Duodenal mucosa (tissue), 2 donors: Measurements from ENCODE around the gene PRRC2A.

ENCODE experiments used
- H3K27ac ChIP-seq: one replicate; pipeline ENCODE4 v1.7.0; 2013; ENCODE audit warnings: low read depth, low read length
- H3K27me3 ChIP-seq, 2 donors: one replicate each; pipeline ENCODE4 v1.7.0; 2013; ENCODE audit warnings: low read length in 2 of 2, control low read depth in 1 of 2; ENCODE audit not compliant: insufficient read depth in 2 of 2, control insufficient read depth in 1 of 2
- H3K36me3 ChIP-seq, 2 donors: one replicate each; pipeline ENCODE4 v1.7.0; 2013; ENCODE audit warnings: low read length in 2 of 2, control low read depth in 1 of 2; ENCODE audit not compliant: insufficient read depth in 2 of 2, control insufficient read depth in 1 of 2
- H3K4me1 ChIP-seq, 2 donors: one replicate each; pipeline ENCODE4 v1.7.0; 2013; ENCODE audit warnings: low read length in 2 of 2, control low read depth in 1 of 2; ENCODE audit not compliant: insufficient read depth in 2 of 2, control insufficient read depth in 1 of 2
- H3K4me3 ChIP-seq, 2 donors: one replicate each; pipeline ENCODE4 v1.7.0; 2013; ENCODE audit warnings: low read length in 2 of 2, low read depth in 1 of 2
- H3K9ac ChIP-seq, 2 donors: one replicate each; pipeline ENCODE4 v1.7.0; 2013; ENCODE audit warnings: low read length in 2 of 2, low read depth in 1 of 2
- H3K9me3 ChIP-seq, 2 donors: one replicate each; pipeline ENCODE4 v1.7.0; 2013; ENCODE audit warnings: low read length in 2 of 2, control low read depth in 1 of 2; ENCODE audit not compliant: control insufficient read depth in 1 of 2

PRRC2A gene

DNA sequence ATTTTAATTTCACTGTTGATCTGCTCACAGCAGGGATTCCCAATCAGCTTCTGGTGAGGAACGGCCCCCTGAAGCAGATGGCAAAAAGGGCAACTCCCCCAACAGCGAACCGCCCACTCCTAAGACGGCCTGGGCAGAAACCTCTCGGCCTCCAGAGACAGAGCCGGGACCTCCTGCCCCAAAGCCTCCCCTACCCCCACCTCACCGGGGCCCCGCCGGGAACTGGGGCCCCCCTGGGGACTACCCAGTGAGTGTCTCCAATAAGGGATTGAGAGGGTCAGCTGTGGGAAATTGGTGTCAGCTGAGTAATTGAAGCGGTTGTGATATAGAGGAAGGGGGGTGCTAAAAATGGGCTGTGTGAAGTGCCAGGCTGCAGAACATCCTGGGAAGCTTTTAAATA lies 6.4 kb downstream of the PRRC2A start:
- Histone ChIP-seq H3K27ac (no peak overlapping the region), H3K36me3 (peaks cover 62 to 92% of the 10 kb centered on the region in 2 donors)

DNA sequence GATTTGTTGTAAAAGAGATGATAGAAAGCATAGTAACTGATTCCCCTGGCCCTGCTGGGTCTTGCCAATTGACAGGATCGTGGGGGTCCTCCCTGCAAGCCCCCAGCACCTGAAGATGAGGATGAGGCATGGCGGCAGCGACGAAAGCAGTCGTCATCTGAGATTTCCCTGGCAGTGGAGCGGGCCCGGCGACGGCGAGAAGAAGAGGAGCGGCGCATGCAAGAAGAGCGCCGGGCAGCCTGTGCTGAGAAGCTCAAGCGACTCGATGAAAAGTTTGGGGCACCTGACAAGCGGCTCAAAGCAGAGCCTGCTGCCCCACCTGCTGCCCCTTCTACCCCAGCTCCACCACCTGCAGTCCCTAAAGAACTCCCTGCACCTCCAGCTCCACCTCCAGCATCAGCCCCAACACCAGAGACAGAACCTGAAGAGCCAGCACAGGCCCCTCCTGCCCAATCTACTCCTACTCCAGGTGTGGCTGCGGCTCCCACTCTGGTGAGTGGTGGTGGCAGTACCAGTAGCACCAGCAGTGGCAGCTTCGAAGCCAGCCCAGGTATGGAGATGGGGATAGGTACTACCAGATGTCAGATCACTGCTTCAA lies 7.3 kb downstream of the PRRC2A start:
- Histone ChIP-seq H3K4me1 (peaks cover 3 to 4% of the 10 kb centered on the region in 2 donors), H3K9me3 (no peaks in the 10 kb centered on the region), H3K4me3 (no peak overlapping the region), H3K27ac (no peak overlapping the region), H3K27me3 (no peaks in the 10 kb centered on the region), H3K36me3 (peaks cover 62 to 95% of the 10 kb centered on the region in 2 donors), H3K9ac (no peak overlapping the region)

More for the DNA sequence above, 6.4 kb downstream of the PRRC2A start:
- no peak overlapping the region for H3K9ac ChIP-seq
- H3K27me3 ChIP-seq: no peaks in the 10 kb centered on the region
- peaks cover 11 to 13% of the 10 kb centered on the region in 2 donors for H3K4me1 ChIP-seq
- H3K9me3 ChIP-seq: no peaks in the 10 kb centered on the region
- H3K4me3 ChIP-seq: no peak overlapping the region

DNA sequence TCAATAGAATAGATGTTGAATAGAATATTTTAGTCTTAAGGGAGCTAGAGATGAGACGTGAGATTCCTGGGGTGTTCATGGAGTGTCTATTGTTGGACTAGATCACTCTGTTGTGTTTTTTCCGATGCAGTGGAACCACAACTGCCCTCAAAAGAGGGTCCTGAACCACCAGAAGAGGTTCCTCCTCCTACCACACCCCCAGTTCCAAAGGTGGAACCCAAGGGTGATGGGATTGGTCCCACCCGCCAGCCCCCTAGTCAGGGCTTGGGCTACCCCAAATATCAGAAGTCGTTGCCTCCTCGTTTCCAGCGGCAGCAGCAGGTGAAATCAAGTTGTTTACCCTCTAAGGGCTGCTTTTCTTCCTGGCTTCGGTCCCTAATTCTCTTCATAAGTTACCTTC lies 8.5 kb downstream of the PRRC2A start:
- Histone ChIP-seq H3K27ac (no peak overlapping the region), H3K4me1 (peaks cover 0 to 3% of the 10 kb centered on the region in 2 donors), H3K4me3 (no peak overlapping the region), H3K27me3 (no peaks in the 10 kb centered on the region), H3K9ac (no peak overlapping the region), H3K36me3 (peaks cover 63 to 93% of the 10 kb centered on the region in 2 donors), H3K9me3 (no peaks in the 10 kb centered on the region)

GRCh38 chr6:31630177-31630934 lies 9.8 kb downstream of the PRRC2A start:
- H3K9me3 ChIP-seq: no peaks in the 10 kb centered on the region
- no peaks in the 10 kb centered on the region for H3K27me3 ChIP-seq
- H3K4me1 ChIP-seq: no peaks in the 10 kb centered on the region
- H3K36me3 ChIP-seq: peaks cover 65 to 93% of the 10 kb centered on the region in 2 donors
- H3K27ac ChIP-seq: no peak overlapping the region
- no peak overlapping the region for H3K9ac ChIP-seq
- H3K4me3 ChIP-seq: no peak overlapping the region

GRCh38 chr6:31631209-31631608 lies 10.7 kb downstream of the PRRC2A start:
- H3K27ac ChIP-seq: no peak overlapping the region
- peaks cover 65 to 93% of the 10 kb centered on the region in 2 donors for H3K36me3 ChIP-seq
- no peaks in the 10 kb centered on the region for H3K9me3 ChIP-seq
- H3K9ac ChIP-seq: no peak overlapping the region
- no peak overlapping the region for H3K4me3 ChIP-seq
- H3K27me3 ChIP-seq: no peaks in the 10 kb centered on the region
- no peaks in the 10 kb centered on the region for H3K4me1 ChIP-seq

DNA sequence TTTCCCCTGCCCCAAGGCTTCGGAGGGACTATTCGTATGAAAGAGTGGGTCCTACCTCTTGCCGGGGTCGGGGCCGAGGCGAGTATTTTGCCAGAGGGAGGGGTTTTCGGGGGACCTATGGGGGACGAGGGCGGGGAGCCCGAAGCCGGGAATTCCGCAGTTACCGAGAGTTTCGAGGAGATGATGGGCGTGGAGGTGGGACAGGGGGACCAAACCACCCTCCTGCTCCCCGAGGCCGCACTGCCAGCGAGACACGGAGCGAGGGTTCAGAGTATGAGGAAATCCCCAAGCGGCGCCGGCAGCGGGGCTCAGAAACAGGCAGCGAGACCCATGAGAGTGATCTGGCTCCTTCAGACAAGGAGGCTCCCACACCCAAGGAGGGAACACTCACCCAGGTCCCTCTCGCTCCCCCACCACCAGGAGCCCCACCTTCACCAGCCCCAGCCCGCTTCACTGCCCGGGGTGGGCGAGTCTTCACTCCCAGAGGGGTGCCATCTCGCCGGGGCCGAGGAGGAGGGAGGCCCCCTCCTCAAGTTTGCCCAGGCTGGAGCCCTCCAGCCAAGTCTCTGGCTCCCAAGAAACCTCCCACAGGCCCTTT lies 11.3 kb downstream of the PRRC2A start:
- H3K4me3 ChIP-seq: no peak overlapping the region
- no peak overlapping the region for H3K27ac ChIP-seq
- no peak overlapping the region for H3K9ac ChIP-seq
- H3K9me3 ChIP-seq: no peaks in the 10 kb centered on the region
- H3K27me3 ChIP-seq: no peaks in the 10 kb centered on the region
- H3K36me3 ChIP-seq: peaks cover 66 to 93% of the 10 kb centered on the region in 2 donors
- no peaks in the 10 kb centered on the region for H3K4me1 ChIP-seq

- no peaks in the 10 kb centered on the region for H3K27me3 ChIP-seq
- no peak overlapping the region for H3K27ac ChIP-seq
- H3K36me3 ChIP-seq: peaks cover 70 to 93% of the 10 kb centered on the region in 2 donors
- no peak overlapping the region for H3K4me3 ChIP-seq
- no peaks in the 10 kb centered on the region for H3K9me3 ChIP-seq
- H3K9ac ChIP-seq: no peak overlapping the region
- no peaks in the 10 kb centered on the region for H3K4me1 ChIP-seq
Observed at GRCh38 chr6:31632279-31632946, 11.9 kb downstream of the PRRC2A start.

DNA sequence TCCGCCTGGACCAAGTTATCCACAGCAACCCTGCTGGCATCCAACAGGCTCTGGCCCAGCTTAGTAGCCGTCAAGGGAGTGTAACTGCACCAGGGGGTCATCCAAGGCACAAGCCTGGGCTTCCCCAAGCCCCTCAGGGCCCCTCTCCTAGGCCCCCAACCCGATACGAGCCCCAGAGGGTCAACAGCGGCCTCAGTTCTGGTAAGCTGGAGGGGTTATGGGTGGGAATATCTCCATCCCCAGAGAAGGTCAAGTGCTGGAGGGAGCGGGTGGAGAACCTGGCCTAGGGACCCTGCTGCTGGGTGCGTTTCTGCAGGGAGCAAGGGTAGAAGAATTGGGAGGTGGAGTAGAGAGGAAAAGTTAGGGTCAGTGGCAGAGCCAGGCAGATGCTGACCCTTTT lies 12.9 kb downstream of the PRRC2A start:
- no peaks in the 10 kb centered on the region for H3K27me3 ChIP-seq
- no peaks in the 10 kb centered on the region for H3K9me3 ChIP-seq
- H3K9ac ChIP-seq: no peak overlapping the region
- H3K36me3 ChIP-seq: peaks cover 63 to 90% of the 10 kb centered on the region in 2 donors
- no peak overlapping the region for H3K4me3 ChIP-seq
- H3K27ac ChIP-seq: no peak overlapping the region
- H3K4me1 ChIP-seq: no peaks in the 10 kb centered on the region

DNA sequence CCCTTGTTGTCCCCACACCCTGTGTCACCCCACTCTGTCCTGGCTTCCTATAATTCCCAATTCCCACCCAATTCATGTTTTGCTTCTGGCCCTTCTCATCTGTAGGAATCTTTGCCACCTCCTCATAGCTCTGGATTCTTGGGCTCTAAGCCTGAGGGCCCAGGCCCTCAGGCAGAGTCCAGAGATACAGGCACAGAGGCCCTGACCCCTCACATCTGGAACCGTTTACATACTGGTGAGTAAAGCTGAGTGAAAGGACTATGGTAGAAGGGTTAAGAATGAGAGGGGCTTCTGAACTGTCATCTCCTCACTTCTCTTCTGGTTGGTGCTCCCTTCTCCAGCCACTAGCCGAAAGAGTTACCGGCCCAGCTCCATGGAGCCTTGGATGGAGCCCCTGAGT lies 13.6 kb downstream of the PRRC2A start:
- Histone ChIP-seq H3K4me1 (no peaks in the 10 kb centered on the region), H3K27me3 (no peaks in the 10 kb centered on the region), H3K9ac (no peak overlapping the region), H3K36me3 (peaks cover 61 to 90% of the 10 kb centered on the region in 2 donors), H3K9me3 (no peaks in the 10 kb centered on the region), H3K27ac (no peak overlapping the region), H3K4me3 (no peak overlapping the region)
